NCI-H524 (cell line): Measurements from ENCODE around the gene FCRL6.

Source experiments
- DNase-seq, 2 experiments: peaks; one replicate each; lab custom pipeline; 2025; lab: John Stamatoyannopoulos, UW

The FCRL6 gene, protein sequence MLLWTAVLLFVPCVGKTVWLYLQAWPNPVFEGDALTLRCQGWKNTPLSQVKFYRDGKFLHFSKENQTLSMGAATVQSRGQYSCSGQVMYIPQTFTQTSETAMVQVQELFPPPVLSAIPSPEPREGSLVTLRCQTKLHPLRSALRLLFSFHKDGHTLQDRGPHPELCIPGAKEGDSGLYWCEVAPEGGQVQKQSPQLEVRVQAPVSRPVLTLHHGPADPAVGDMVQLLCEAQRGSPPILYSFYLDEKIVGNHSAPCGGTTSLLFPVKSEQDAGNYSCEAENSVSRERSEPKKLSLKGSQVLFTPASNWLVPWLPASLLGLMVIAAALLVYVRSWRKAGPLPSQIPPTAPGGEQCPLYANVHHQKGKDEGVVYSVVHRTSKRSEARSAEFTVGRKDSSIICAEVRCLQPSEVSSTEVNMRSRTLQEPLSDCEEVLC

DNA sequence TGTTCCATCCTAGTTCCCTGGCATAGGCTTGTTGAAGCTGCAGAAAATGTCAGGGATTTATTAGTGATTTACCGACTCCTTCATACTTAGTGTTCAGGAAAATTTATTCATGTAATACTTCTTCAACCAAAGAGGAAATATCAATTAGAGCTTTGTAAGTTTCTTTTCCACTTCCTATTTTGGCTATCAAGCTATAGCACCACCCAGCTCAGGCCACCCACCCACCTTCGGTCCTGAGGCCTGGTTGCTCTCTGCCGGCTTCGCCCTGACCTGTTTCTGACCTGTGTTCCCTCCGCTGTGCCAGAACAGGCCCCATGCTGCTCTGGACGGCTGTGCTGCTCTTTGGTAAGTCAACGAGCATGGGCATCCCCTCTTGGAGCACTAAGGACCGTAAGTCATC lies at the start of gene FCRL6:
Gene FCRL6 (plus strand): TSS at position 250 of the 400 bp plus-strand sequence. CDS start 65 bp downstream, at position 315.
- no peak for DNase-seq

DNA sequence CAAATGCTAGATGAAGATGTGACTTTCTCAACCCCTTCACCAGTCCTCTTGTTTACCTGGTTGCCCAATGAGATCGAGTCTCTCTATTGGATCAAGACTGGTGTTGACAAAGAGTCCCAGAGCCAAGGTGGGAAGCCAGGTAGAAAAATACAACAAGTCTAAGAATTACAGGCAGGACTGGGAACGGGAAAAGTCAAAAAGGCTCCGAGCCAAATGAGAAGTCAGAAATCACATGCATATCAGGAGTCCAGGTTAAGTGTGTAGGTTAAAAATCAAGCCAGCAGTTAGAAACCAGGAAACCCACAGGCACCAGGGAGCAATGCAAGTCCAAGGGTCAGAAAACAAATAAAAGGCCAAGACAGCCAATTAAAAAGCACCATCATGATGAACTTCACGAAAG lies 48.8 kb upstream of the FCRL6 start:
- DNase-seq = no peak

DNA sequence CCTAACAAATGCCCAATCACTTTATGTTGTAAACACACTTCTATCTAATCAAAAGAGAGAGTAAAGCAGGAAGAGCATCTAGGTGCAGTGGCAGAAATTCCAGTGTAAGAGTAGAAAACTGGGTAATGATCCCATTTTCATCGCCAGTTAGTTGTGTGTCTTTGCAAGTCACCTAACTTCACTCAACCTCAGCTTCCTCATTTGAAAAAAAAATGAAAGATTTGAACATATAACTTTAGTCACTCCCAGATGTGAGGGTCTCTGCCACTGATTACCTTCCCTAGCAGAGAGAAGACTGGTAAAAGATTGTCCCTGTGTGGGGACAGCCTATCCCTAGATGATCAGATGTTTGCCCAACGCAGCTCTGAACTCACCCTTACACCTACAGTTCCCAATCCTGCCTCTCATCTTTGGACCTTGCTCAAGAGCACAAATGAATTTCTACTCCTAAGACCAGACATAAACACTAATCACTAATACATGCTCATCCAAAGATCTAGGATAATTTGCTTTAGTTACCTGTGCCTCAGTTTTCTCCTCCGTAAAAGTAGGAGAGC lies 46.6 kb upstream of the FCRL6 start:
- no peak for DNase-seq

DNA sequence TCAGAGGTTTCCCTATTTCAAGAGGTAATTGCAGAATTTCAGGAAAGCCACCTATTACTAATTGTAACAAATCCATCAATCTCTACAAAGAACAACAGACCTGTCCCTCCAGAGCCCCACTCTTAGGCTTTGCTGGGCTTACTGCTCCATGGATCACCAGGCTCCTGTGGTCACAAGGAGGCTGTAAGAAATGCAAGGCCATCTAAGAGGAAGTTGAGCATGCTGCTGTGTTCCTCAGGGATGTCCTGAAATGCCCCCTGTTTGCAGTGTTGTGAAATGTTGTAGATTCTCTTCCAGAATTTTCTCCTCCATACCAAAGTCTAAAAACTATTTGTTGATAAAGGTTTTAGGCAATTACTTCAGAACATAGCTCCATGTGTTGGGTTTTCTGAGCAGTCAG lies 45.8 kb upstream of the FCRL6 start:
- DNase-seq = no peak

DNA sequence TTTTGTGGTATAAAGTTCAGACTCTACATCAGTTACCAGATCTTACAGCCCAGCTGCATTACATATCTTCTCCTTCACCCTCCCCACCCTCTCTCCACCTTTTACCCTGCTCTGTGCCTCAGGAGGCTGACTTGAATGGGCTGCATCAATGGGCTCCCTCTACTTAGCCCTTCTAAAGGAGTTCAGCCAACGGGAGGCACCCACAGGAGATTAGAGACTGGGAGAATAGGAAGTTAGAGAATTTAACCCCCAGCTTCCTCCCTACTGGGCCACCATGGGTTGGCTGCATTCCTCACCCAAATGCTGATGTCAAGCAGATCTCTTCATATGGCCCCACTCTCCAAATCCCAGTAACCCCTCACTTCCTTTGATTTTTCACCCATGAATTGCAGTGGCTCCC lies 38.5 kb upstream of the FCRL6 start:
- no peak for DNase-seq

DNA sequence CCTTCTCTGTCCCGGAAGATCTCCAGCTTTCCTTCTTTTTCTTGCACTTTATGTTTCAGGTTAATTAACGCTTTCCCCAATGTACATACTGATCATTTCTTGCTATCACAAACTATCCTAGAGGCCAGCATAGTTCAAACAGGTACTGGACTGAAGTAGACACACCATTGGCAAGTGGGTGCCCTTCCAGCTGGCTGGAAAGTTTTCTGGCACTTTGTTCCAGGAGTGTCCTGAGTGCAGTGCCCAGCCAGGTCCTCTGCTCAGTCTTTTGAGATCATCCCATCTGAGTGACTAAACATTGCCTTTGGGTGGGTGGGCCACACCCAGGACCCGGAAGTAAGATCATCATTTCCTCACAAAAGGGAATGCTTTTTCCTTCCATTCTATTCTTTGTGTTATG lies 36.4 kb upstream of the FCRL6 start:
- DNase-seq = no peak

DNA sequence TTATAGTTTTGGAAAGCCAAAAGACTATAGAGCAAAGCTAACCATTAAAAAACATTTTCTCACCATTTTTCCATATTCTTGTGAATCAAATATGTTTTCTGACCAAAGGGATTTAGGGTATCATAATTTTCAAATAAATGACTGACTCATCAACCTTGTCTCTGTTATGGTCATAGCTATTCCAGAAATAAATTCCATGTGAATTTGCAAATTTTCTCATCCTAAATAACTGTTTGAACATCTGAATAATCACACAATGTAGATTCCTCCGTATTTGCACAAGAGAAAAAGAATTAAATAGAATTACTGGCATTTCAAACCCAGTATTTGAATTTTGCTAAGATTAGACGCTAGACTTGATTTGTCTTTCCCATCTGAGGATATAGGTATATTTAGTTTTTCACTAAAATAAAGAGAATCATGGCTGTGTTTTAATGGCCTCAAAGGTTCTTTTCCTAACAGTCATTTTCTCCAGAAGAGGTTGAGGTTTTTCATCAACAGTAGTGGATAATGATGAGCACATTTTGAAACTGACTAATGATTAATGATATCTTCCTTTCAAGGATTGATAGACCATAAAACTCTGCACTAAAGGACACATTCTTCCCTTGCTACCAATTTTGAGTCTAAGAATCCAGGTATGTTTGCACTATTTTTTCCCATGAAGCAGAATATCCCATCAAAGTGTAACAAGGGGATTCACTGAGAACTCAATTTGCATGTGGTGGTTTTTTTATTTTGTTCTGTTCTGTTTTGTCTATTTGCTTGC lies 30.8 kb upstream of the FCRL6 start:
- DNase-seq = no peak

DNA sequence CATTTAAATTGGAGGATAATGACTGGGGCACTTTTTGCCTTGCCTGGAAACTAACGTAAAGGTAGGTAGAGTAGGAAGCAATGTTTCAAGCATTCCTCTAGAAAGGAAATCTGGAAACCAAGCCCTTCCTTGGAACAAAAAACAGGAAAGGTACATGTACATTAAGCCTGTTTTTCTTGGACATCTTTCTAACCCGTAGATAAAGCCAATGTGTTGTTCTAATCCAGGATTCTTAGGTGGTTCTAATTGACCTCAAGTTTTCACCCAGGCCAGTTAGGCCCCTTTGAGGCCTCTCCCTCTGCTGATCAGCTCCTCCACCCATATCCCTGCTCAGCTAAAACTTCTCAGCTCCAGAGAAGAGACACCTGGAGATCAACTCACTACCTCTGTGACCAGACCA lies 27.7 kb upstream of the FCRL6 start:
- DNase-seq = no peak

DNA sequence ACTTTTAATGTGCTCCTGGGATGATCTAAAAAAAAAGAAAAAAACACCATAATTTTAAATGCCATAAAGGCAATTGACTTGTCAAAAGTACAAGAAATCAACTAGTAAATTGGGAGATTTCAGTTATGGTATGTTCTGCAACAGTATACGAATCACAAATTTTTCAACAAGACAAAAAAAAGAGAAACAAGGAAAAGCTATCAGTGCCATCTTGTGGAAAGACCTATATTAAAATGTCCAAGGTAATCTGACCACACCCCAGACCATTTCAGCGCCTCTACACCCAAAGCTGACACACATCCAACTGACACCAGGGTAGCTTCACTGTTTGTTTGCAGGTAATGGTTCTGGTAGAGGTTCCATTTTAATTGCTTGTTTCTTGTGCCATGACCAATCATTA lies 26.4 kb upstream of the FCRL6 start:
- DNase-seq = peak in 1 of 2 experiments; percentile 20

DNA sequence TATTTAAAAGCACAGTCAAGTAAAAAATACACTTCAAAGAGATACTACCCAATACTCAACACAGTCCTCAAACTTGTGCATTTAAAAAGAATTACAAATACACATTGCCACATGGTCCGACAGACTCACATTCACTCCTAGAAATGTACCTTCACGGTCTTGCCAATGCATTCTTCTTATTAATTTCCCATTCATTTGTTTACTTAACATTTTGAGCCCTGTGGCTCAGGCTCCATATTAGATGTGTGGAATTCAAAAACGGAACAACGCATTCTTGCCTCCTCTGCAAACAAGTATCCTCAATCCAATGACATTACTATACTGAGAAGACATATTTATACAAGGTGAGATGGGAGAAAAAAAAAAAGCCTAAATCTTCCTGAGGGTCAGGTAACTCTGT lies 23.9 kb upstream of the FCRL6 start:
- no peak for DNase-seq

DNA sequence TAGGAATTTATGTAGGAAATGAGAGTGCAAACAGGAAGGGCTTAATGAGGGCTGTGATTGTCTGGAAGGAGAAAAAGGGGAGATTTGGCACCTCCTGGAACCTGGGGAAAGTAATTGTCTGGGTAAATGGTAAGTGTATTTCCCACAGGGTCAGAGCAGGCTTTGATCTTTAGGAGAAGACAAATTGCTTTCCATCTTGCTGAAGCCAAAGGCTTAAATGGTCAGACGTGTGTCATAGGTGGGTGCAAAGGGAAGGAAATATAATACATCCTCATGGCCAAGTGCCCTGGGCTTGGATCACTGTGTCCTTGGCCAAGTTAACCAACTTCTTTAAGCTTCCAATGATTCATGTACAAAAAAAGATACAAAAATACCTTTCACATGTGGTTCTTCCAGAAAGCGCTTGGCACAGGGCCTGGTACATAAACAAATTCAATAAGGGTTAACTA lies 22.7 kb upstream of the FCRL6 start:
- DNase-seq = no peak

DNA sequence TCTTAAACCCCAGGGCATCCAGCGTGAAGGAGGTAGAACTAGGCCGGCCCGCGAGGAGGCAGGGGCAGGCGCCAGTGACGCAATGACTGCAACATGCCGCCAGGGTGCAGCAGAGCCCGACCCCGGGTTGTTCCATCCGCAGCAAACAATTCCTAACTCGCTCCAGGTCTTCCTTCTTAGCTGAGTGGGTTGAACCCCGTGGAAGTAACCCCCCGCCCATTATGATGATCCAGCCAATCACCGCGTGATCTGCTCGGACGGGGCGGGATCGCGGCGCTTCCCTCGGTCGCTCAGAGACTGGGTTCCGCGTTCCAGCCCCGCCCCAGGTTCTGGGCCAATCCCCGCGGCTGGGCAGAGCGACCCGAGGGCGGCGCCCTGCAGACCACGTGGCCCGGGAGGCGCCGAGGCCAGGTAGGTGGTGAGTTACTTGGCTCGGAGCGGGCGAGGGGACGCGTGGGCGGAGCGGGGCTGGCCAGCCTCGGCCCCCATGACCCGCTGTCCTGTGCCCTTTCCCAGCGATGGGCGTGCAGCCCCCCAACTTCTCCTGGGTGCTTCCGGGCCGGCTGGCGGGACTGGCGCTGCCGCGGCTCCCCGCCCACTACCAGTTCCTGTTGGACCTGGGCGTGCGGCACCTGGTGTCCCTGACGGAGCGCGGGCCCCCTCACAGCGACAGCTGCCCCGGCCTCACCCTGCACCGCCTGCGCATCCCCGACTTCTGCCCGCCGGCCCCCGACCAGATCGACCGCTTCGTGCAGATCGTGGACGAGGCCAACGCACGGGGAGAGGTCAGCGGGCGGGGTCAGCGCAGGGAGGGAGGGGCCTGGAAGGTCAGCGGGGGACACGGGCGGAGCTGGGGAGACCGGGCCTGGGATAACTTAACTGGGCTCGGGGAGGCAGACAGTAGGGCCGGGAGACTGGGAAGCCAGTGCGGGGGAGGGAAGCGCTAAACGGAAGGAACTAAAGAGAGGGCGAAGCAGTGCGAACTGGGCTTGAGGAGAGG lies 21.3 kb upstream of the FCRL6 start, which contains the start of gene DUSP23:
Gene DUSP23 (plus strand): TSS at position 380 of the 1,000 bp plus-strand sequence. CDS start 139 bp downstream, at position 519.
- peak; percentile 77 to 94 for DNase-seq

DNA sequence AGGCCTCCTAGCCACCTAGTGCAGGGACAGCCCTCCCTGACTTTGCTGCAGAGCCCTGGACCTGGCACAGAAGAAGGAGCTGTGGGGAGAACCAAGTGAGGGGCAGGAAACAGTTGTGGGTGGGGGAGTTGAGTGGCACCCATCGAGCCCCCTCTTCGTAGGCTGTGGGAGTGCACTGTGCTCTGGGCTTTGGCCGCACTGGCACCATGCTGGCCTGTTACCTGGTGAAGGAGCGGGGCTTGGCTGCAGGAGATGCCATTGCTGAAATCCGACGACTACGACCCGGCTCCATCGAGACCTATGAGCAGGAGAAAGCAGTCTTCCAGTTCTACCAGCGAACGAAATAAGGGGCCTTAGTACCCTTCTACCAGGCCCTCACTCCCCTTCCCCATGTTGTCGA lies 20.2 kb upstream of the FCRL6 start:
- no peak for DNase-seq

DNA sequence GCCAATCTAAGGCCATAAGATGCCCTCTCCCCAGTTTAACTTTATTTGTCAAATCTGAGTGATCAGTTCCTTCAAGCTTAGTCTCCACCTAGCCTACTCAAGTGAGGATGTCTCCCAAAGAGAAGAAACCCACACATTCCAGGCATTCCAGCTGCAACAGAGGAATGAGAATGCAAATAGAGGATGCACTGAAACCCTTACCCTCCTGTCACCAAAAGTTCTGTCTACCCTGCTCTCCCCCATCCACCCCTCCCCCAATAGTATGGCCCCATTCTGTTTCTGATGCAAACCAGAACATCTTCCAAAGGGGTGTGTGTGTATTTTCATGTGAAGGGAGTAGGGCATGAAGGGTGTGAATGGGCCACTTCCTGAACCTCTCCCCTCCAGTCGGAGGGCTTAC lies 18.4 kb upstream of the FCRL6 start:
- no peak for DNase-seq

DNA sequence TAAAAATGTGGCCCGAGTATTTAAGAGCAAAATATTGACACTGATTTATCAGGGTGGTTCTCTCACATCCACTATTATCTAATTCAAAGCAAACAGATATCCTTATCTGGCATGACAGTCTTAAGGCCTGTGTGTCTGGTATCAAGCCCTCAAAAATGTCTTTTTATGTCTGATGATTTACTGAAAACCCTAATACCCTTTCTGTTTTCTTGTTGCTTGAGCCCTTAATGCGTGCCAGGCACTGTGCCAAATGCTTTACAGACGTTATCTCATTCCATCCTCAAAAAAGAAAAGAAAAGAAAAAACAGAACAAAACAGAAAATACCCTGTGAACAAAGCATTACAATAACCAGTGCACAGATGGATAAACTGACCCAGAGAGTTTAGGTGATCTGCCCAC lies 15.7 kb upstream of the FCRL6 start:
- no peak for DNase-seq

DNA sequence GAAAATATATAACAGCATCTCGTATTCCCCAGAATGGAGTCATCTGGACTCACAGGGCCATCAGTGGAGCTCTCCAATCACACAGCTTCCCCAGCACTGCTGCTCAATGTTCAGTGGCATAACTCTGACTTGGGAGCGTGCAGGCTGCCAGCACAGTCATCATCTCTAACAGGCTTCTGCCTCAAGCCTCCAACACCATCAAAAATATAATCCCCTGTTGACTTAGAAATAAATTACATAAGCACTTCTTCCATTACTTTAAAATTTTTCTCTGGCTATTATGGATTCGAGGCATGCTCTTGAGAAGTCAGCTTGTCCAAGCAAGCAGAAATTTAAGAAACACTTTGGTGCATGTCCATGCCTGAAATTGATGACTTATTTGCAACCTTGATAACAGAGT lies 15.2 kb upstream of the FCRL6 start:
- no peak for DNase-seq

DNA sequence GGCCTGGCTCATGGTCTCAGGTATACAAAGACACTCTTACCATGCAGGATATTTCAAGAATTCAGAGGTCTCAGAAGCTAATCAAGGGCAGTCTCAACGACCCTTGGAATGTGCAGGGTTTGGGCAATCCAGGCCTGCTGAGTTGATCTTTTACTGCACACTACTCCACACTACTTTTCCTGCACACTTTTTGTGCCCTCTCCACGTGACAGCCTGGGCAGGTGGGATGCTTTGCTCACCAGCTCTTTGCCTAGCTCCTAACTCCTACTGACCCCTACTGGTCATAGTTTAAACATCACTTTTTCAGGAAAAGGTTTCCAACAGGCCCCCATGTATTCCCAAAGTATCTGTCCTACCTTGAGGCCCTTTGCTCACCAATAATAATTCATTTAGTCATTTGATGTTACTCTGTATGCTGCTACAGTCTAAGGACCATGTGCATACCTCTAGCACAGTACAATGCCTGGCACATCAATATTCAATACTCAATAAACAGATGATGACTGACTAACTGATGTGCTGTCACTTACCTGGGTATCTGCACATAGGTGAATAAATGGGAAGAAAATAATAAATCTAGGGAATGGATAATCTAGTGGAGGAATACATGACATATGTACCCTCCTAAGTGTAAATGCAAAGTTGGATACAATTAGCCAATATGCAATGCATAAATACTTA lies 11.8 kb upstream of the FCRL6 start:
- peak in 1 of 2 experiments; percentile 32 for DNase-seq

DNA sequence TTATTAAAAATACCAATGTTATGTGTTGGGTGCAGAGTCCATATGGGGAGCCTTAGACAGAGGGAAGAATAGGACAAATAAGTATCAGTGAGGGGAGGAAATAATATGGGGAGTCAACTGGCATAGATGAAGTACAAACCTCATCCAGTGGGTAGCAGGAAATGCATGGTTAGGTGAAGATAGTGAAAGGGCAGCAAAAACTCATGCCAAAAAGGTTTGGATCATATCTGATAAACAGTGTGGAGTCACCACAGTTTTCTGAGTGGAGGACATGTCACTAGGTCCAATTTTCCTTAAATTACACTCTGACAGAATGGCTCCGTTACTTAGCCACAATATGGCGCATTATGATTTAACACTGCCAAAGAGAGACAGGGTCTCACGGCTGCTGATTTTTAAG lies 11.1 kb upstream of the FCRL6 start:
- DNase-seq = no peak

DNA sequence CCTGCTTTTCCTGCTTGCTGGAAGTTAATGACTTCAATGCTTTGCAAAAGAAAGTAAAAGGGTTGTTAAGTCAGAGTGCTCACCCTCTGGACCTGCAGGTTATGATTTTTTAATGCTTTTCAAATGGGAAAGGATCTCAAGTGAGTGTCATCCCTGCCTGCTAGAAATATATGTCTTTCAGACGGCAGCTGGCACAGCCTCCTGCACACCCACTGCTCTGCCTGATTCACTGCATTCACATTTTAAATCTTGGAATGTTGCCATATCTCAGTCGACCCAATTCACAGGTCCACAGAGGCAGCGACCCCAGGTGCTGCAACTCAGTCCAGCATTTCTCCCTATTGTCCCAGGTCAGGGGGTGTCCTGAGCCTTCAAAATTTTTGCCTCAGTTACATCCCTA lies 10.7 kb upstream of the FCRL6 start:
- DNase-seq = no peak

DNA sequence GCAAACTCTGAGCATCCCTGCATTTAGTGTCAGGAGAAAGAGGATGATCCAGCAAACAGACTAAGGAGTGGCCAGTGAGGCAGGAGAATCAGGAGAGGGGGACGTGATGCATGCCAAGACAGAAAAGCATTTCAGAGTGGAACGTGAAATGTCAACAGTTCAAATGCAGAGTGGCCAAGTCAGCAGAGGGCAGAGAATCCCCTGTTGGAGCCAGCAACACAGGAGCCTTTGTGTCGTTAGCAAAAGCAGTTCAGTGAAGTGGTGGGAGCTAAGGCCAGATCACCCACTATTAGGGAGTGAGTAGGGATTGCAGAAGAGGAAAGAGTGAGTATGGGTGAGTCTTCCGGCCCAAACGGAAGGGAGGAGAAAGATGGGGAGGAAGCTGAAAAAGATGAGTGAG lies 6.6 kb upstream of the FCRL6 start:
- DNase-seq = no peak

DNA sequence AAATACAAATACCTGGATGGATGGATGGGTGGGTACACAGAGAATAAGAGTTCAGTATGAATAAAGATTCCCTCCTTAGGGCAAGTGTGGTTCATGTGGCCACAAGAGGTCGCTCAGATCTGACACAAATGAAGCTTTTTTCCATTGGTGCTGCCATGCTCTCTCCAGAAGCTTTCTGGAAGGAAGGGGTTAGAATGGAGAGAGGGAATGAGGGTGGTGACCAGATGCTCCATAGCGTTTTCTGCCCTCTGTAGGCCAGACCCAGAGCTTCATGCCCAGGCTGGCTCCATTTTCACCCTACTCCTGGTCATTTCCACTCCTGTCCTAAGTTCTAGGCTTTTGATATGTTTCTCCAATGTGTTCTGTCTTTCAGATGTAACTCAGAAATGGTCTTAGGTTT lies 3.3 kb upstream of the FCRL6 start:
- DNase-seq = peak; percentile 78 to 87
